ENCODE measurements around the gene TPRX2. TPM values are rescaled to one million over a fixed set of nuclear protein-coding genes. Genes with fewer than 3 reads are reported as not detected.
"Not testable (repeated sequence)": the region's sequence is repeated elsewhere in the genome, so short reads cannot be mapped to it uniquely, and the experiment has no call there.

TPRX2 gene
- total RNA-seq, 1 donor from 2014 or later: not detected

DNA sequence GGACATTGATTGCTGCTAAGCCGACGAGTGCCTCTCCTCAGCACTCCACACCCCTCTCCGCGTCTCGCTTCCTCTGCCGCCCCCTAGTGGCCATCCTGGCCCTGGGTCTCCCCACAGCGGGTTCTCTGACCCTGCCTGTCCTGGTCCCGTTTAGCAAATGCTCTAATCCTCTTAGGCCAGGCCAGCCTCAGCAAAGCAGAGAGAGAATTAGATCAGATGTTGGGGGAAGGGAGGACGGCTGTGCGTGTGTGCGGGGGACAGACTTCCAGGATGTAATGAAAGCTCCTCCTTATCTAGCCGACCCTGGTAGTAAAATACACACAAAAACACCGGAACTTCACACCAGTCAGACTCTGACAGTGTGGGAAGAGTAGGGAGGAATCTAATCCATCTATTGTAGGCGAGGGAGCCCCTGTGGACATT is 4.5 kb downstream of the TPRX2 start:
- ATAC-seq: peak; percentile 80

DNA sequence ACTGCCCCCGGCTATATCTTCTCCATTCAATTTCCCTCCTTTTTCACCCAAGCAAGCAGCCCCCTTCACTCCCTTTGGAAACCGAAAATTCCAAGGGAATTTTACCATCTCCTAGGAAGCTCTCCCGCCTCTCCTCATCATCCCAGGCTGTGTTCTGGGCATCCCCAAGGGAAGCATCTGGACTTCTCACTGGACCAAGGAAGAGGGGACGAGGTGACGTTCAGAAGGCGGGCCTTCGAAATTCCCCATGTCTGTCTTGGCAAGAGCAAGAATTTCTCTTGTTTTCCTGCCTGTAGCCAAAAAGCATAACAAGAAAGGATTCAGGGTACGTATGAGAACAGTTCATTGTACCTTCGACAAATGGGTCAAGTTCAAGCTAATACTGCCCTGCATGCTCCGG is 6.1 kb downstream of the TPRX2 start:
- ATAC-seq: no peak

DNA sequence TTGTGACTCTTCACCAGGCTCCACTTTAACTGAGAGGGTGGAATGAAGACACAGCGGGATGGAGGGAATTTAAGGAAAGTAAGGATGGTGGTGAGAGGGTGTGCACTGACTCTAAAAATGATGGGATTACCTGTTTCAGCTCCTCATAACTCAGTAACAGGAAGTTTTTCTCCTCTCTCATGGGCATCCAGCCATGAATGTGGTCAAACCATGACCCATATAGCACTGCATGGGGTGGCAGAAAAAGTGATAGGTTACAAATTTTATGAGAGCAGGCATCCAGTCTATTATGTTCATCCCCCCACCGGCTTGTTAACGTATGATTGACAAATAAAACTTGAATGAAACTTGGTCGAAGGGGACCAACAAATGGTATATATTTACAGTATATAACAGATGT is 19.9 kb downstream of the TPRX2 start:
- no peak for ATAC-seq

DNA sequence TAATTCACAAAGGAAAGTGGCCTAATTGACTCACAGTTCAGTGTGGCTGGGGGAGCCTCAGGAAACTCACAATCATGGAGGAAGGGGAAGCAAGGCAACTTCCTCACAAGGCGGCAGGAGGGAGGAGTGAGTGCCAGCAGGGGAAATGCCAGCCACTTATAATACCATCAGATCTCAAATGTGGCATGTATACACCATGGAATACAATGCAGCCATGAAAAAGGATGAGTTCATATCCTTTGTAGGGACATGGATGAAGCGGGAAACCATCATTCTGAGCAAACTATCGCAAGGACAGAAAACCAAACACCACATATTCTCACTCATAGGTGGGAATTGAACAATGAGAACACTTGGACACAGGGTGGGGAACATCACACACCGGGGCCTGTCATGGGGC is 20.4 kb downstream of the TPRX2 start:
- ATAC-seq: not testable (repeated sequence)

DNA sequence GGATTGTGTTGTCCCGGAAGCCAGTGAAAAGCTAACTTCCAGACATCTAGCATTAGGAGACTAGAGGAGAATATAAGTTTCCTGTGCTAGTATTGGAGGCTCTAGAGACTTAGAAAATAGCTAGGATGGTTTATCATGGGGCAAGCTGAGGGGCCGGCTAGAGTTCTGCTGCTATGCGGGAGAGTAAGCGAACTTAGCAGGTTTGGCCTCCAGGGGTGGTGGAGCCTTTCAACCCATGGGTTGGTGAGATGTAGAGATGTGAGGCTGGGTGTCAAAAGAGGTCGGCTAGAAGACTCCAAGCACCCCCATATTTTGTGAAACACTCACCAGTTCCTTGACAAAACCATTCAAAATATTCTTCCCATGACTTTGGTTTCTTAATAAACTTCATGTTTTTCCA is 22.7 kb downstream of the TPRX2 start:
- no peak for ATAC-seq

DNA sequence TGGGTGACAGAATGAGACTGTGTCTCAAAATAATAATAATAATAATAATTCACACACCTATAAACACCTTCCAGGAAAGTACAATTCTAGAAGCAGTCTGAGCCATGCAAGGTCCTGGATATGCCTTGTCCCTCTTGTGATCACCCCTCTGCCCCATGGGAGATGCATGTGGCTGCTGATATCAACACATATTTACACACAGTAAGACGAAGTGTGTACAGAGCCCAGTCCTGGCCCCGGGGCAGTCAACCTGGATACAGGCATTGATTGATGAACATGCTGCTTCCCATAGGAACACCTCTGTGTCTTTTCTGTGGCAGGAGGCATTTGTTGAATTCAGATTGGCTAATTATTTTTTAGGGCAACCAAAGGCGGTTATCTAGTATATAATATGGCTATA is 23.9 kb downstream of the TPRX2 start:
- no peak for ATAC-seq

DNA sequence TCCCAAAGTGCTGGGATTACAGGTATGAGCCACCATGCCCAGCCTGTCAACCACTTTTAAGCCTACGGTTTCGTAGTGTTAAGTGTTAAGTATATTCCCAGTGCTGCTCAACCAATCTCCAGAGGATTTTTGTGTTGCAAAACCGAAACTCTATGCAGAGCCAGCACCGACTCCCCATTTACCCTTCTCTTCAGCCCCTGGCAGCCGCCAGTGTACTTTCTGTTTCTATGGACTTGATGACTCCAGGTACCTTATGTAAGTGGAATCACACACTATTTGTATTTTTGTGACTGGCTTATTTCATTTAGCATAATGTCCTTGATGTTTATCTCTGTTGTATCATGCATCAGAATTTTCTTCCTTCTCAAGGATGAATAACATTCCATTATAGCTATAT is 26.0 kb downstream of the TPRX2 start:
- ATAC-seq: no peak

DNA sequence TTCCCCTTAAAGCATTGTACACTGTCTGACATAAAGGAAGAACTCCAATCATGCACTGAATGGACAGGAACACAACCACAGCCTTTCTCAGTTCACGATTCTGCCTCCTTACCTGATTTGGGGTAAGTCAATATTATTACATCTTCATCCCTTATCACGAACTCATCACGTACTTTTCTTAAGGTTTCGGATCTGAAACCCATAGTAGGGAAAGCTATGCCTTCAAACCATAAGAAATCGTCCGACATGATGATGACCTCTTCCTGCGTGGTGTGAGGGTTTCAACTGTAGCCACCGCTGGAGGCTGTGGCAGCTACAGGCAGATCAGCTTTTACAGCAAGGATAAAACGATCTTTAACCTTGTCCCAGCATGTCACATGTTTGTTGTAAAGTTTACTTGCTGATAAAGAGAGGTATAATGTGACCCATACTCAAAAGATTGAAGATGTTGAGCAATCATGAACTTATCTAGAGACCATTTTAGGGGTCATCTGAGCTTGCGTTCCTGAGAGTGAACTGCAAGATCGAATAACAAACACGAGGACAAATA is 27.1 kb downstream of the TPRX2 start, which contains the start of gene SULT2A1:
Gene SULT2A1 (minus strand): TSS at position 306 of the 550 bp plus-strand sequence. CDS start 58 bp downstream, at position 248.
- ATAC-seq: no peak

DNA sequence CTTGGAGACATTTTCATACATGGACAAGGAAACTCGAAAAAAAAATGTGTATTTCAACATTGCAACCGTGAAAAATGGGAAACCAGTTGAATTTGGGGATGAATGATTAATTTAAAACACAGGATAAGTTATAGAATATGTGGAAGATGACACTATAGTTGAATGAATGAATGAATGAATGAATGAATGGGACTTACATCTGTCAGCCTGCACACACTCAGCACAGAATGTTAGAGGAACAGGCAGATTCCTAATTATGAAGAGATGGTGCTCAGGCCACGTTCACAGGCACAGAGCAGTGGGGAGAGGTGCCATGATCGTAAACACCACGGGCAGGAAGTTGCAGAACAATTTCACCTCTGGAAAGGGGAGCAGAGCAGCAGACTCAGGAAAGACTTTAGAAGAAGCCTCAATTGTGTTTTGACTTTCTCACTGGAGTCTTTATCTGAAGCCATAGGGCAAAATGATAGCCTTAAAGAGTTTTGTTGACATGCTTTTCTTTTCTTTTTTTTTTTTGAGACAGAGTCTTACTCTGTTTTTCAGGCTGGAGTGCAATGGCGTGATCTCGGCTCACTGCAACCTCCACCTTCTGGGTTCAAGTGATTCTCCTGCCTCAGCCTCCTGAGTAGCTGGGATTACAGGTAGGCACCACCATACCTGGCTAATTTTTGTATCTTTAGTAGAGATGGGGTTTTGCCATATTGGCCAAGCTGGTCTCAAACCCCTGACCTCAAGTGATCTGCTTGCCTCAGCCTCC is 32.0 kb downstream of the TPRX2 start:
- ATAC-seq: no peak

DNA sequence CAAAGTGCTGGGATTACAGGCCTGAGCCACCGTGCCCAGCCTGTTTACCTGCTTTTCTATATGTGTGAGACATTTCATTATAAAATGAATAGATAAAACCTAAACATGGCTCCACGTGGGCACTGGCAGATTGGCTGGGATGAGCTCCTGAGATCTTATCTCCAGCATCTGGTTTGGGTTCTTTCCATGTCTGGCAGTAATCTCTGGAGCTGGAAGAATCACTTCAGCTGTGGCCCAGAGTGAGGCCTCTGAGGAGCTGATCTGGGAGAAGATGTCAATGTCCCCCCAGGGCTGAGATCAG is 32.5 kb downstream of the TPRX2 start:
- ATAC-seq: no peak

DNA sequence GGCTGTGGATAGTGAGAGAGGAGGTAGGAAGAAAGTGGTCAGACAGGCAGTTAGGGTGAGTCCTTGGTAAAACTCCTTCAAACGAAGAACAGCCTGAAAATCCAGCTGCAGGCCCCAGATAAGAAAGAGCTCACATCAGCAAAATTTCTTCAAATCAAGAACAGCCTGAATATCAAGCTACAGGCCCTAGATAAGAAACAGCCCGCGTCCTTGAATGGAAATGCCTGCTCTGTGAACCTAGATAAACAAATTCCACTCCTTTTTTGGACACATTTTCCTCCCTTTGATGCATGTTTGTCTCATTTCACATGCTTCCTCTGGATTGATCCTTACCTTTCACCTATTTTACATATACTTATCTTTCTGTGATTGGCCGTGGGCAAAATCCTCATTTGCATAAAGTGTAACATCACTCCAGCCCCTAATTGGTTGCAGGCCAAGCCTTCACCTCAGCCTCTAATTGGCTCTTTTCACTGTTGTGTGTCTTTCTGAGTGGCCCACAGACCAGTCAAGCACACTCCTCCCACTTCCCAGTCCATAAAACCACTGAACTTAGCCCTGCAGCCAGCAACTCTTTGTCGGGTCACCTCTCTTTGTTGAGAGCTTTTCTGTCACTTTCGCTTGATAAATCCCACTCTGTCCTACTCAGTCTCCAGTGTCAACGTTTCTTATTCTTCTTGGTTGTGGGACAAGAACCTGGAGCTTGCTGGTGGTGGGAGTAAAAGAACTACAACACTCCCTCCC is 33.1 kb downstream of the TPRX2 start:
- no peak for ATAC-seq

DNA sequence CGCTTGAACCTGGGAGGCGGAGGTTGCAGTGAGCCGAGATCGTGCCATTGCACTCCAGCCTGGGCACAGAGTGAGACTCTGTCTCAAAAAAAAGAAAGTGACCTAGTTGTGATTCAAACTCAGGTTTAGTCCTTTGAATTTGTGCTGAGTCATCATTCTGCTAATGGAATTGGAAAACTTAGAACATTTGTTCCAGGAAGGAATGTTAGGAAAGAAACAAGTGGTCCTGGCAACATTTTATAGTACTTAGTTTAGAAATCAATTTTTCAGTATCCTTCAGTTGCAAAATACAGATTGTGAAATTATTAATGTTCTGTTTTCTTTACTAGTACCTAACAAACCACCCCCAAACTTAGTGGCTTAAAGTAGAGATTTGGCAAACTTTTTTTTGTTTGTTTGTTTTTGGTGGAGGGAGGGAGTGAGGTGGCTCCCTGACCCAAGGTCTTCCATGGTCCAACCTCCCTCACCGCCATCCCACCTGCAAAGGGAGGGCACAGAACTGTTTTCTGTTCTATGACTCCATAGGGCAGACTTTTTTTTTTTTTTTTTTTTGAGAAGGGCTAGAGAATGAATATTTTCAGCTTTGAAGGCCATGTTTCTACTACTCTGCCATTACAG is 36.2 kb downstream of the TPRX2 start:
- no peak for ATAC-seq

DNA sequence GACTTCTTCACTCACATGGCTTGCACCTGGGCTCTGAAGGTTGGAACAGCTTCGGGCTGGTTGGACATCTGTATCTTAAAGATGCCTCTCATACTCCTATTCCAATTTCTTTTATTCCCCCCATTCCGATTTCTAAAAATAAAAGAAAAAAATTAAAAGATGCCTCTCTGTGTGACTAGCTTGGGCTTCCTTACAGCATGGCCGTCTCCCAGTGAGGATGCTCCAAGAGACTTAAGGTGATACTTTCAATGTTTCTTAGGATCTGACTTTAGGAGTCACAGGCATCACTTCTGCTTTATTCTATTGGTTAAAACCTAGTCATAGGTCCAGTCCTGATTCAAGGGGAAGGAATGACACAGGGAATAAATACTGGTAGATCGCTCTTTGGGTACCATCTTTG is 37.0 kb downstream of the TPRX2 start:
- no peak for ATAC-seq

DNA sequence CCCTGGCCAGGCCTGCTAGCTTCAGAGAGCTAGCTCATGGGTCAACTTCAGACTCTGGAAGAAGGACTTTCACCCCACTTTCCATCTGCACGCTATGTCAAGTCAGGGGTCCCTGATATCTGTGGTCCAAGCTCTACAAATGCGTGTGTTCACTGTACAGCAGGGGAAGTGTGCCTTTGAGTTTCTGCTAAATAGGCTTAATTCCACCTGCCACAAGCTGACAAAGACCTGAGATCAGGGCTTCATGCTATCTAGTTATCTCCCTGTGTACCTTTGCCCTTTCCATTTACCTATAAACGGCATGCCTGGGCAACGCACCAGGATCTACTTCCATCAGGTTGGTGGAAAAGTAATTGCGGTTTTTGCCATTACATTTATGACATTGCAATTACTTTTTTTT is 37.7 kb downstream of the TPRX2 start:
- ATAC-seq: no peak

DNA sequence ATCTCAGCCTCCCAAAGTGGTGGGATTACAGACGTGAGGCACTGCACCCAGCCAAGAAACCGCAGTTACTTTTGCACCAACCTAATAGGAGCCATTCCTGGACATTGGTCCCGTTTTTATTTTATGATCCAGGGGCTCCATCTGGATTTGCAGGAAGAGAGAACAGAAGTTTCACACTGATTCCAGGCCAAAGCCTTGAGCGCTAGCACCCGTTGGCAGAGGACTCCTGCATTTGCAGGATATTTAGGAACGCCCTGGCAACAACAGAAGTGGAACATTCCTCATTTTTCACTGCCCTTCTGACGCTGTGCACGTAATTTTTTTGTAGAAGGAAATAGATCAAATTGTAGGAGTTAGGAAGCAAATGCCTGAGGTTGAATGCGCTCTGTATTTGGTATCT is 38.8 kb downstream of the TPRX2 start:
- ATAC-seq: no peak

DNA sequence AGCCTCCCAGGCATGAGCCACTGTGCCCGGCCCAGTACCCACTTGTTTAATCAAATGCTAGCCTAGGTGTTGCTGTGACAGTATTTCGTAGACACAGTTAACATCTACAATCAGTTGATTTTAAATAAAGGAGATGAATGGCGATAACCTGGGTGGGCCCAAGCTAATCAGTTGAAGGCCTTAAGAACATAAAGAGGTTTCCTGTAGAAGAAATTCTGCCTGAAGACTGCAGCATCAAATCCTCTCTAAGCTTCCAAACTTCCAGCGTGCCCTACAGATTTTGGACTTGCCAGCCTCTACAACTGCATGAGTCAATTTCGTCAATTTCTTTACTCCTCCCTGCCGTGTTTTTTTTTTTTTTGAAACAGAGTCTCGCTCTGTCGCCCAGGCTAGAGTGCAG is 40.3 kb downstream of the TPRX2 start:
- no peak for ATAC-seq

DNA sequence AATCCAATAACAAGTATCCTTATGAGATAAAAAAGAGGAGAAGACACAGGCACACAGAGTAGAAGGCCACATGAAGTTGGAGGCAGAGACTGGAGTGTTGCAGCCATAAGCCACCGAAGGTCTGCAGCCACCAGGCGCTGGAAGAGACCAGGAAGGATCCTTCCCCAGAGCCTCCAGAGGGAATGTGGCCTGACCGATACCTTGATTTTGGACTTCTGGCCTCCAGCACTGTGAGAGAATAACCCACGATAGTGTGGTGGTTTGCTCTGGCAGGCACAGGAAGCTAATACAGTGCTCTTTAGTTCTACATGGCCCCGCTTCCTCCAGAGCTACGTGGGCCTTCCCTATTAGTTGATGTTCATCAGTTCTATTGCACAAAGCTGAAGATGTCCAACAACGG is 42.3 kb downstream of the TPRX2 start:
- no peak for ATAC-seq

DNA sequence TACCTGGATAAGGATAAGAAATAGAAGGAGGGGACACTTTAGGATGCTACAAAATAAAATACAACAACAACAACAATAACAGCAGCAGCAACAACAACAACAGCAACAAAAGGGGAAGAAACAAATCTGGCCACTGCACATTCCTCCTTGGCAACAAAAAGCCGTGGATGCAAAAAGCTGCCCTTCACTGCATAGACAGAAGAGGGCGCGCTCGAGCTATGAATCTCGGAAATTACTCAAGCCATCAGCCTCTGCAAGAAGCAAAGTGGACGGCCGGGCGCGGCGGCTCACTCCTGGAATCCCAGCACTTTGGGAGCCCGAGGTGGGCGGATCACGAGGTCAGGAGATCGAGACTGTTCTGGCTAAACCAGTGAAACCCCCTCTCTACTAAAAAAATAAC is 50.3 kb downstream of the TPRX2 start:
- ATAC-seq: not testable (repeated sequence)

DNA sequence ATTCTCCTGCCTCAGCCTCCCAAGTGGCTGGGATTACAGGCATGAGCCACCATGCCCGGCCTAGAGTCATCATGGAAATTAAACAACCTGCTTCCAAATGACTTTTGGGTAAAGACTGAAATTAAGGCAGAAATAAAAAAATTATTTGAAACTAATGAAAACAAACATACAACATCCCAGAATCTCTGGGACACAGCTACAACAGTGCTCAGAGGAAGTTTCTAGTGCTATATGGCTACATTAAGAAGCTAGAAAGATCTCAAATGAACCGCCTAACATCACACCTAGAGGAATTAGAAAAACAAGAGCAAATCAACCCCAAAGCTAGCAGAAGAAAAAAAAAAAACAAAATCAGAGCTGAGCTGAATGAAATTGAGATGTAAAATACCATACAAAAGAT is 51.2 kb downstream of the TPRX2 start:
- ATAC-seq: not testable (repeated sequence)
